Activated naive CD4-positive, alpha-beta T cell treated with anti-CD3 and anti-CD28 coated beads, Interleukin-2, amount 50 U/mL, for 16 hours (primary cell): Measurements from ENCODE around the gene MROH8.

ENCODE experiments used
- DNase-seq: peaks from one replicate; pipeline ENCODE4 v3.0.0-alpha.2; 2020

Gene MROH8

DNA sequence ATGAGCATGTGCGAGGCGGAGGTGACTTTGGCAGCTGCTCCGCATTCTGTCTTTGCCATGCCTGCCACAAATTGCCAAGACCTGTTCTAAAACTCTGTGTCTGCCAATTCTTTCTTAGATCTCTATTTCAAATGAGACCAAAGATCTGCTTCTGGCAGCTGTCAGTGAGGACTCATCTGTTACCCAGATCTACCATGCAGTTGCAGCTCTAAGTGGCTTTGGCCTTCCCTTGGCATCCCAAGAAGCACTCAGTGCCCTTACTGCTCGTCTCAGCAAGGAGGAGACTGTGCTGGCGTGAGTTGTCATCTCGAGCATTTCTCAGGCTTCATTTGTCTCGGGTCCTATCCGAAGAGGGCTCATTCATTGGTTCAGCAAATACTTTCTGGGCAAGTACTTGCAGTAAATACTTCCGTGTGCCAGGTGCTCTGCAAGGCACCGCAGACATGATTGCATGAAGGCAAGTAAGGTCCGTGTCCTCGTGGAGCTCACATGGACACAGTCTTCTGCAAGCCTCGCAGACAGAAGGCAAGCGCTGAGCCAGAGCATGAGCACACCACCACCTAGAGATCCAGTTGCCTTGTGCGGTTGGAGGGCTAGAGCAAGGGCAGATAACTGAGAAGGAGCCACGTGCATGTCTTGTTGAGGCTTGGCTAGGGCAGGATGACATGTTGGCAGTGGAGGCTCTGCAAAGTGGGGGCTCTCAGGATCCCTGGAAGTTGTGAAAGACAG lies 19.7 kb upstream of the MROH8 start:
- DNase-seq = no peak

DNA sequence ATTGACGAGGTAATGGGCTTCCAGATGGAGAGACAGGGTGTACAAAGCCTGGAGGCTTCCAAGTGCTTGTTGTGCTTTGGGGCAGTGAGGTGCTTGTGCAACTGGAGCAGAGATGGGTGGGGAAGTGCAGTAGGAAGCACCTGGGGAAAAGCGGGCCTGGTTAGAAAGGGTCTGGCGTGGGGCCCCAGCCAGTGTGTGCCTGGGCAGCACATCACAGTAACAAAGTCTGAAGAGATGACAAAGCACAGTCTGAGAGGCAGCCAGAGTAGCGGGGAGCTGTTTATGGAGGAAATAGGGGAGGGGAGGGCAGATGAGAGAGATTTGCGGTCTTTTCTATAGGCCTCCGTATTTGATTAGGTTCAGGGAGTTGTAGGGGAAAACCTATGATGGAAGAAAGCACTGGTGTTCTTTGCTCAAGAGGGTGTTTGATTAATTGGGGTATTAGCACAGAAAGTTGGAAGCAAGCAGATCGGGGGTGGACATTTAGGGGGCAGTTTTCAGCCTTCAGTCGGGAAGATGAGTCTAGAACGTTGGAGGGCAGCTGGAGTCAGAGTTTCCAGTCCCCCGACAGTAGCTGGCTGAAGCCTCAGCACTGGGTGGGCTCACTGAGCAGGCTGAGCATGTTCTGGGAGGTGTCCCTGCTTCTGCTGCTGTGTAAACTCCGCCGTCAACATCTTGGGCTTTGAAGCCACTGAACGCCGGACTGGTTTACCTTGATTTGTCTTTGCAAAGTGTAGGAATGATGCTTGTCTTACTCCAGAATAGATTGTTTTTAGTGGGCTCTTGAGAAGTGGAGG lies 15.5 kb upstream of the MROH8 start:
- no peak for DNase-seq

DNA sequence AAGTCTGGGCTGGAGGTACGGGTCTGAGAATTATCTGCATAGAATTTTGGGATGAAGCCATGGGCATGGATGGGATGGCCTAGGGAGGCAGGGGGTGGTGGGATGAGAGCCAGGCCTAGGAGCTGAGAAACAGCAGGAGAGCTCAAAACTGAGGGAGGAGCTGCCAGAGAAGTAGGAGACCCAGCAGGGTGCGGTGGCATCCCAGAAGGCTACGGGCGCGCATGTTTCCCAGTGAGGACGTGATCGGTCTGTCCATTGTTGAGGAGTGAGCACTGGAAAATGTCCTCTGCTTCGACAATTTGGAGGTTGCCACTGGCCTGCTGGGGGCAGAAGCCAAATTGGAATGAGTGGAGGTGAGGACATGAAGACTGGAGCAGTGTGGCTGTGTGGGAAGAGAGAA lies 14.5 kb upstream of the MROH8 start:
- DNase-seq = no peak

DNA sequence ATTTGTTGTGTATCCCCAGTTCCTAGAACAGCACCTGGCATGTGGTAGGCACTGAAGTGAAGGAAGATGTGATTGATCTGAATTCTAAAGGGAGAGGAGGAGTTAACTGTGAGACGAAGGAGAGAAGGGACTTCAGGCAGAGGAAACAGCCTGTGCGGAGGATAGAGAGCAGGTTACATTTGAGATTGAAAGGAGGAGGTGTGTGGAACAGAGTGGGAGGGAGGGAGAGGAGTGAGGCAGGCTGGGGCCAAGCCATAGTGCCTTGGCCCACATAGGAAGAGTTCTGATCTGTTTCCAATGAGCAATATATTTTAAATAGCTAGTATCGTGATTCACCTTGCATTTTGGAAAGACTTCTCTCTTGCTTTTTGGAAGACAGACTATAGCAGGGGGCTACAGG lies 13.9 kb upstream of the MROH8 start:
- DNase-seq = no peak

DNA sequence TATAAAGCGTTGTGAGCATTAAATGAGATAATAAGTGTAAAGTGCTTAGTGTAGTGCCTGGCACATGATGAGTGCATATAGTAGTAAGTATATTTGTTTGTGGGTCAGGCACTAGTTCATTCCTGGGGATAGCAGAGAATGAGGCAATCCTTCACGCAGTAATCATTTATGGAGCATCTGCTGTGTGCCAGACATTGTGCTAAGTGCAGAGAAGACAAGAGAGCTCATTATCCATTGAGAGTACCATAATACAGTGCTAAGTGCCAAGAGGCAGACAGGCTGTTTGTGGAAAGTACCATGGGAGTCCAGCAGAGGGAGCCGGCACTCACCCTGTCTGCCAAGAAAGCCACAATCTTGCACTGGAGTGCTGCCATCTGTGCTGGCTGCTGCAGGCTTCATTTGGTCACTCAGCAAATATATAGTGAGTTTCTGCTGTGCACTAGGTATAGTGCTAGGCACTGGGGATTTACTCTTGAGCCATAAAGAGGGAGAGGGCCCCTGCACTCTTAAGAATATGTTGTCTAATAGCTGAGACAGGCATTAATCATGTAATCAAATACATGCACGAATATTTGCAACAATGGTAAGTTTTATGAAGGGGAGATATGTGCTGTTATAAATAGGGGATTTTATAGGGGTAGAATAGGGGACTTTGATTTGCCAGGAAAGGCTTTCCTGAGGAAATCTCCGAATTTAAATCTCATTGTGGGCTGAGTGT lies 12.9 kb upstream of the MROH8 start:
- peak; percentile 73 for DNase-seq

DNA sequence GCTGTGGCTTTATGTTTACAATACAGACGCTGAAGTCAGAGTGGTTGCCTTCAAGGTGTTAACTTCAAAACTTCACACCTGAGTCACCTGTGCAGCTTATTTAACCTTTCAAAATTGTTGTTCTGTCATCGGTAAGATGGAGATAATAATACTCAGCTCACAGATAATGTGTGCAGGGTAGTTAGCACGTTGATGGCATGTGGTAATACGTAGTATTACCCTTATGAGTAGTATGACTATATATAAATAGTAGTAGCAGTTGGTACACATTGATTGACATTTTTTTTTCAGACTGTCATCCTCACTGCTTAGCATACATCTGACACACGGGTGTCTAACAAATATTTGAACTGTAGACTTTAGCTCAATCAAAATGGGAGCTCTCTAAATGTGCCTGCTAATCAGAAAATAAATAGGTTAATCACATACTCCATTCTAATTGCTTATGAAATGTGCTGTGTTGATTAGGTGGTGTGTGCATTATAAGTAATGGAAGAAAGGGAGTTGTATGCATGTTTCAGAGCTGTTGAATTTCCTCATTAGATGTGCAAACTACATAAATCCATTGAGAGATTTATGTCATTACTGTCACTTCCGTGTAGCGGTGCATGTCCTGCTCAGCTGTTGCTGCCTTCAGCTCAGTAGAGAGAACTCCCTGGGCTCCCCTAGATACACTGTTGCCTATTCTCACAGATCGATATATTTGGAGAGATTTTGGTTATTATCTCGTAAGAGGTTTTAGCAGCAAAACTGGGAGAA lies 11.2 kb upstream of the MROH8 start:
- no peak for DNase-seq

DNA sequence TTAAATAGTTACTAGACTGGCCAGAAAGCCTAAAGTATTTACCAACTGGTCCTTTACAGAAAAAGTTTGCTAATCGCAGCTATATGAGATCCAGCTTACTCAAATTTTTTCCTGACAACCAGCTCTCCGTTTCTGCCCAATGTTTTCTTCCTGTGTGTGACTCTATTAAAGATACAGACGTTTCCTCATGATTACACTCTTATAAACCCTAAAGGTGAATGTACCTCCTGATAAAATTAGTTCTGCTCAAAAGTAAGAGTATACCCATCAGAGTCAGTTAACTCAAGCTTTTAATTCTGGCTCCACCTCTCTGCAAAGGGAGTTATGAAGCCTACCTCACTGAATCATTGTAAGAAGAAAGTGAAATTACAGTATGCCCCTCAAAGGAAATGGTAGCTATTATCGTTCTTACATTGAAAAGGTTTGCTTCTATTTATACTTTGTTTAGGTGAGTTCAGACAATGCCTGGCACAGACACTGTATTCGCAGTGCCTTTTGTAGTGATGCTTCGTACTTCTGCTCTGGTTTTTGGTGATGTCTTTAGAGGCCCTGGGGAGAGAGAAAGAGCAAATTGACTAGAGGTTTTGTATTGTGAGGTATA lies 10.2 kb upstream of the MROH8 start:
- DNase-seq = no peak

DNA sequence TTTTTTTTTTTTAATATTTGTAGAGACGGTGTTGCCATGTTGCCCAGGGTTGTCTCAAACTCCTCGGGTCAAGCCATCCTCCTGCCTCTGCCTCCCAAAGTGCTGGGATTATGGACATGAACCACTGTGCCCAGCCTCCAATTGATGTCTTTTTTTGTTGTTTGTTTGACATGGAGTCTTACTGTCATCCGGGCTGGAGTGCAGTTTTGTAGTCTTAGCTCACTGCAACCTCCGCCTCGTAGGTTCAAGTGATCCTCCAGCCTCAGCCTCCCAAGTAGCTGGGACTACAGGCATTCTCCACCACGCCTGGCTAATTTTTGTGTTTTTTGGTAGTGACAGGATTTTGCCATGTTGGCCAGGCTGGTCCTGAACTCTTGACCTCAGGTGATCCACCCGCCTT lies 9.4 kb upstream of the MROH8 start:
- no peak for DNase-seq

DNA sequence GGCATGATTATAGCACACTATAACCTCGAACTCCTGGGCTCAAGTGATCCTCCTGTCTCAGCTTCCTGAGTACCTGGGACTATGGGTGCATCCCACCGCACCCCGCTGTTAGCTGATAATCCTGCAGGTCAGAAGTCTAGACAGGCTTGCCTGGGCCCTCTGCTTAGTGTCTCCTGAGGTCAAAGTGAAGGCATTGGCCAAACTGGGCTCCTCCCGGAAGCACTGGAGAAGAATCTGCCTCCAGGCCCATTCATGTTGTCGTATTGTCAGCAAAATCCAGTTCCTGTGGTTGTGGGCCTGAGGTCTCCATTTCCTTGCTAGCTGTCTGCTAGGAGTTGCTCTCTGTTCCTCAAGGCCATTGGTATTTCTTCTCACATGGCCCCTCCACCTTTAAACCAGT lies 6.3 kb upstream of the MROH8 start:
- DNase-seq = no peak

DNA sequence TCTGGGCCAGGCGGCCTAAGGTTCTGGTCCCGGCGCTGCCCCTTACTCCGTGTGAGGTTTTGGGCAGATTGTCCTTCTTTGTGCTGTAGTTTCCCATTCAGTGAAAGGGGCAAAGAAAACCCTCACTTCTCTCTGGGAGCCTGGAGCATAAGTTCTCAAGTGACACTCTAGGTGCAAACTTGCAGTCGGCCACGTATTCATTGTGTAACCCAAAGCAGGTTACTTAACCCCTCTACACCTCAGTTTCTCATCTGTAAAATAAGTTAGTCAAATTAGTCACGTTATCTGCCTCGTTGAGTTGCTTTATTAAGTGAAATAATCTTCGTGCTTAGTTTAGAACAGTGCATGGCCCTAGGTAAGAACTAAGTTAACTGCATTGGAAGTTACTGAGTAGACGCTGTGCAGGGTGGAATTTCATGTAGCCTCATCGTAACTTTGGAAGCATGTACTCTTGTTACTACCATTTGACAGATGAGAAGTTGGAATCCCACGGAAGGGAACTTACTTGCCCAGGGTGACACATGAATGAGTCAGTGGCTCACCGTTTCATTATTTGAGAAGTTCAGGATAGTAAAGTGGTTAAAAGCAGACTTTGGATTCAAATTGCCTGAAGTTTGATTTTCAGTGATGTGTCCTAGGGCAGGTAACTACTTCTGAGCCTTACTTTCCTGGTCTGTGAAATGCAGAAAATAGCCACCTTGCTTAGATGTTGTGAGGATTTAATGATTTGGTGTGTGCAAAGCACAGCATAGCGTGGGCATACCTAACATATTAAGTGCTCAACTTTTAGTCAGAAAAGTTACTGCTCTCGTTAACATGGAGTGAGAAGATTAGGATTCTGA lies 556 bp upstream of the MROH8 start:
- no peak for DNase-seq

DNA sequence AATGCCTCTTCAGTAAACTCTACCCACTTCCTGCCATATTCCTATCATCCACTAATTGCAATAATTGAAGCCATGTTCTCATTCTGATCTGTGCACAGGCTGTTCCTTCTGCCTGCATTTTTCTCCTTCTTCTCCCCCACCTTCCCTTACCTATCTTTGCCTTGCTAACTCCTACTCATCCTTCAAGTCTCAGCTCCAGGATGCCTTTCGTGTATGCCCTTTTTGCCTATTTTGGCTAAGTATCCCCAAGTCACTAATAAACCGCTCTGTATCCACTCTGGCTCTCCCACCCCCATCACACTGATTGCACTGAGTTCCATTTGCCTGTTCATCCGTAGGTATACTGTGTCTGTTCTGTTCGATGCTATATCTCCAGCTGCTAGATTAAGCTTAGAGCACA lies 6.5 kb downstream of the MROH8 start:
- no peak for DNase-seq

DNA sequence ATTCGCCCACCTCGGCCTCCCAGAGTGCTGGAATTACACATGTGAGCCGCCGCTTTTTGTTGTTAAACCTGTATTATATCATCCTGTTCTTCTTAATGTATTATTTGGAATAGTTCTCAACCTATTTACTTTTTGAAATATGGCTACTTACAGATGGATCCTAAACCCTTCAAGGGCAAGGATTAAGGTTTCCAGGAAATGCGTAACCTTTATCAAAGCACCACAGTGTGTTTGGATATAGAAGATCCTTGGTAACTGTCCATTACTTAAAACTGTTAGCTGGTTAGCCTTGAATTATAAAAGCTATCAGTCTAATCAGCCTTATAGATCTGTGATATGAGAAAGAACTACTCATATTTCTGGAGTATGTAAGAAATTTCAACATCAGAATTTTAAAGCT lies 12.5 kb downstream of the MROH8 start:
- no peak for DNase-seq

DNA sequence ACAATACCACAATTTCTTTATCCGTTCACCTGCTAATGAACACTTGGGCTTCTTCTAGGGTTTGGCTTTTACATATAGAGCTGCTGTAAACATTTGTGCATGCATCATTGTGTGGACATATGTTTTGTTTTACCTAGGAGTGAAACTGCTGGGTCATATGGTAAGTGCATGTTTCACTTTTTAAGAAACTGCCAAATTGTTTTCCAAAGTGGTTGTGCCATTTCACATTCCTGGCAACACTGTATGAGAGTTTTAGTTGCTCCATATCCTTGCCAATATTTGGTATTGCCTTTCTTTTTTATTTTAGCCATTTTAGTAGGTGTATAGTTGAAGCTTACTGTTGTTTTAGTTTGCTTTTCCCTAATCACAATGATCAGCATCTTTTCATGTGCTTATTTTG lies 14.3 kb downstream of the MROH8 start:
- no peak for DNase-seq

DNA sequence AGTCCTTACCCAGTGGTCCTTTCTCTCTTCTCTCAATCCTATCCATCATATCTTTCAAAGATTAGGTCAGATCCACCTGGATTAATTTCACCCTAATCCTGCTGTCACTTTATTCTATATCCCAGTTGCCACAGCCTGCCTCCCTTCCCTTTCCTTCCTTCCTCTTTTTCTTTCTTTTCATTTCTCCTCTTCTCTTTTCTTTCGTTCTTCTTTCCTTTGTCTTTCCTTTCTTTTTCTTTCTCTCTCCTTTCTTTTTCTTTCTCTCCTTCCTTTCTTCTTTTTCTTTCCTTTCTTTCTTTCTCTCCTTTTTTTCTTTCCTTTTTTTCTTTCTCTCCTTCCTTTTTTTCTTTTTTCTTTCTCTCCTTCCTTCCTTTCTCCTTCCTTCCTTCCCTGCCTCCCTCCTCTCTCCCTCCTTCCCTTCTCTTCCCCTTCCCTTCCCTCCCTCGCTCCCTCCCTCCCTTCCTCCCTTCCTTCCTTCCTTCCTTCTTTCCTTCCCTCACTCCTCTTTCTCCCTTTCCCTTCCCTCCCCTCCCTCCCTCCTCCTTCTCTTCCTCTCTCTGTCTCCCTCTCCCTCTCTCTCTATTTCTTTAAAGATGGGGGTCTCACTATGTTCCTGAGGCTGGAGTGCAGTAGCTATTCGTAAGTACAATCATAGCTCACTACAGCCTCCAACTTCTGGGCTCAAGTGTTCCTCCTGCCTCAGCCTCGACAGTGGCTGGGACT lies 15.4 kb downstream of the MROH8 start:
- DNase-seq = no peak

DNA sequence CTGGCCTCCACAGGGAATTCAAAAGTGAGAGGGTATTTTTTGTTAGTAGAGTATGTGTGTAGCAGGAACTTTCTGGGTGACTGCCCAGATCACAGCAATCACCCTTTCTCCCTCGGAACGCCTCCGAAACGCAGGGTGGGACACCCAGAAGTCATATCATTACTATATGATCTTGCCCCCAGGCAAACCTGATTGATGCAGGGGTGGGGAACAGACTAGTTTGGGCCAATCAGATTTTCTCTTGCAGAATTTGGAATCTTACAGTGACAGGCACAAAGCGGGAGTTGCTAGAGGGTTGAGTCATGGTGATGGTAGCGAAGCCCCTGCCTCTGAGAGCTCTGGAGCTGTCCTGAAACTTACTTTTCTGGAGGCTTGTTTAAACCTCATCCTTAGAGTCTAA lies 16.7 kb downstream of the MROH8 start:
- DNase-seq = no peak

DNA sequence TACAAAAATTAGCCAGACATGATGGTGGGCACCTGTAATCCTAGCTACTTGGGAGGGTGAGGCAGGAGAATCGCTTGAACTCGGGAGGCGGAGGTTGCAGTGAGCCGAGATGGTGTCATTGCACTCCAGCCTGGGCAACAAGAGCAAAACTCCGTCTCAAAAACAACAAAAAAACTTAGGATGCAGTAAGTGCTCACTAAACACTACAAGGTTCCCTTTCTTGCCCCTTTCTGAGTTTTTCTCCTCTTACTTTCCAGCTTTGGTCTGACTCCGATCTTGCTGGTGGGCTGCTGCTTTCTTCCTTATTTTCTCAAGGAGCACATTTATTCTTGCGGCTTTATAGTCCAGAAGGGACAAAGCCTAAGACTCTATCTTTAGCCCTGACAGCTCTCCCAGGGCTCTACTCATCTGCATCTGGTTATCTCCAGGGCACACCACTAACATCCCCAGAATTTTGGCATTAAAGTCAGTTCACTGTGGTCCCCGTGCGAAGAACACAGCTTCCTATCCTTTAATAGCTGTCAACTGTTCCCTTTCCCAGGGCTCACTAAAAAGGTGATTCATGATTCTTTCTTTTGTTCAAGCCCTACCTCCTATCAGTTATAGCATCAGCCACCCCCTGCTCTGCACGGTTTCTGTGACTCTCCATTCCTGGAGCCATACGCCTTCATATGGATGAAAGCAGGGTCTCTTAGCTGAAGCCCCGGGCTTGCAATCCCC lies 17.4 kb downstream of the MROH8 start:
- DNase-seq = no peak

DNA sequence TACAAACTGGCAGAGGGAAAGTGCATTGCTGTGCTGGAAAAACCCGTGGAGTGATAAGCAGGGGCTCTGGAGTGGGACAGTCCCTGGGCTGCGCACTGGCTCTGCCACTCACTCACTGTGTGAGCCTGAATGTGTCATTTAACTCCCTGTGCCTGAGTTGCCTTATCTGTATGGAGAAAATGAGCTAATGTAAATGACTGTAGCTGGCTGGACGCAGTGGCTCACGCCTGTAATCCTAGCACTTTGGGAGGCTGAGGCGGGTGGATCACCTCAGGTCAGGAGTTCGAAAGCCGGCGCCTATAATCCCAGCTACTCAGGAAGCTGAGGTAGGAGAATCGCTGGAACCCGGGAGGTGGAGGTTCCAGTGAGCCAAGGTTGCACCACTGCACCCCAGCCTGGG lies 18.7 kb downstream of the MROH8 start:
- no peak for DNase-seq

DNA sequence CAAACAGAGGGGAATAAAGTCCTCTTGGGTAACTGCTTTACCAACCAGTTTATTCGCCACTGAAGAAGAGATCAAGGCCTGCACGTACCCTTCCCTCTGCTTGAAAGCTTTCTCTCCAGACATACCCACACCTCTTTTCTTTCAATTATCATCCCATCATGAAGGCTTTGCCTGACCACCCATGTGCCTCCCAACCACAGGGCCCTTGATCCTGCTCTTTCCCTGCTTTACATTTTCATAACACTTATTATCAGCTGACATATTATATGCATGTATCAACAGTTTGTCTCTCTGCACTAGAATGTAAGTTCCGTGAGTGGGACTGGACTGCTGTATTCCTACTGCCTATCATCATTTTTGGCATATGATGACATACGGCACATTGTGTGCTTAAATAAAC lies 21.1 kb downstream of the MROH8 start:
- no peak for DNase-seq

DNA sequence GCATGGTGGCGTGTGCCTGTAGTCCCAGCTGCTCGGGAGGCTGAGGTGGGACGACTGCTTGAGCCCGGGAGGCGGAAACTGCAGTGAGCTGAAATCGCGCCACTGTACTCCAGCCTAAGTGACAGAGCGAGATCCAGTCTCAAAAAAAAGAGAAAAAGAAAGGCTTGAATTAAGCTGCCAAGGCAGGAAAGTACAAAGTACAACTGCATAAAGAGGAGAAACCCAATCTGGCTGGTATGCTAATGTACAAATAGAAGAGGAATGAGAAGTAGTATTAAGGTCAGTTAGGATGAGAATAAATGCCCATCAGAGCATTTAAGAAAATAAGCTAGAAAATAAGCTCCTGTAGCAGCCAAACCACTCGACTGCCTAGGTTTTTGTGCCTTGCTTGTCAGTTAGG lies 23.4 kb downstream of the MROH8 start:
- no peak for DNase-seq

DNA sequence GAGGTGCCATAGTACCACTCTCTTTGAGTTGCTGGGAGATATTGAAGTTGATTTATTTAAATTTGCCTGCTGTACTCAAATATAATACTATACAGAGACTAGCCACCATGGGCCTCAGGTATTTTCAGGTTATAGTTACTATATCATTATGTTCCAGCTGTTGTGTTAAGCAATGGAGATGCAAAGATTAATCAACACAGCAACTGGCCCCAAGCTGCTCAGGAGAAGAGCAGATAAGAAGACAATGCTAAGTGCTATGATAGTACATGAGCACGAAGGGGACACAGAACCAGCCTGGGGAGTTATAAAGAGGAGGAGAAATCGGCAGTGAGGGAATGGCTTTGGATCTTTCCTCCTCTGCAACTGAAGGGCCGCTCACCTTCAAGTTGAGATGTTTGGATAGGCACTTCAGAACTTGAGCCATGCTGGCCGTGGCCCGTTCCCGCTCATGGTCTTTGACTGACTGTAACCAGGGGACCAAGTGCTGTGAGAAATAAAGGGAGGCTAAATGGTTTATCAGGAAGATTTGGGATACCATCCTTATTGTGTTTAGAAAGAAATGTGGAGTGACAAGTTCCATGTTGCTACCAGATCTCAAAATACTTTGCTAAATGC lies 24.6 kb downstream of the MROH8 start:
- DNase-seq = no peak
